Measurements from ENCODE around the gene ADRA1B.
"Not testable (repeated sequence)": the region's sequence is repeated elsewhere in the genome, so short reads cannot be mapped to it uniquely, and the experiment has no call there.

- not testable (repeated sequence) for TF ChIP-seq YY1 (IDR thresholded peaks at IDR 0.05; ENCODE audit: insufficient read depth, insufficient read length); ZNF274 (IDR thresholded peaks at IDR 0.05; ENCODE audit: low read depth, low read length)
Measured at GRCh38 chr5:160008529-160008876, 92.2 kb downstream of the ADRA1B start.
